GM19240 (cell line): Measurements from ENCODE around the gene SATB2.

Source experiments
- DNase-seq: peaks from one replicate; pipeline ENCODE4 v3.0.0; 2011; ENCODE audit warnings: low spot score; ENCODE audit not compliant: insufficient read length

SATB2 gene

GRCh38 chr2:199457147-199458008, at the start of gene SATB2:
TSS of gene SATB2 (minus strand) at chr2:199457939. CDS start at chr2:199456037, 1,902 bp downstream.
- no peak for DNase-seq

- DNase-seq: no peak
Measured at GRCh38 chr2:199505755-199506403, 48.1 kb upstream of the SATB2 start.

GRCh38 chr2:199503148-199503547, 45.4 kb upstream of the SATB2 start:
- no peak for DNase-seq

- DNase-seq: no peak
Measured at GRCh38 chr2:199499005-199499404, 41.3 kb upstream of the SATB2 start.

GRCh38 chr2:199495147-199495546, 37.4 kb upstream of the SATB2 start:
- no peak for DNase-seq

- no peak for DNase-seq
Measured at GRCh38 chr2:199490049-199490448, 32.3 kb upstream of the SATB2 start.

GRCh38 chr2:199488772-199489400, 31.1 kb upstream of the SATB2 start:
- DNase-seq: peak; percentile 52

GRCh38 chr2:199485732-199486335, 28.1 kb upstream of the SATB2 start:
- no peak for DNase-seq

GRCh38 chr2:199484927-199485326, 27.2 kb upstream of the SATB2 start:
- no peak for DNase-seq

GRCh38 chr2:199480966-199481365, 23.2 kb upstream of the SATB2 start:
- no peak for DNase-seq

GRCh38 chr2:199477277-199477834, 19.6 kb upstream of the SATB2 start:
- DNase-seq: no peak

GRCh38 chr2:199471443-199472057, 13.8 kb upstream of the SATB2 start:
- DNase-seq: no peak

- no peak for DNase-seq
Measured at GRCh38 chr2:199470672-199471442, 13.1 kb upstream of the SATB2 start.

GRCh38 chr2:199470361-199470671, 12.6 kb upstream of the SATB2 start:
- DNase-seq: no peak

- no peak for DNase-seq
Measured at GRCh38 chr2:199469514-199470360, 12.0 kb upstream of the SATB2 start.

- no peak for DNase-seq
Measured at GRCh38 chr2:199468561-199469513, 11.1 kb upstream of the SATB2 start.

- no peak for DNase-seq
Measured at GRCh38 chr2:199467066-199467822, 9.5 kb upstream of the SATB2 start.

- DNase-seq: no peak
Measured at GRCh38 chr2:199466692-199467065, 8.9 kb upstream of the SATB2 start.
